BJ (cell line): ENCODE results near the gene MEX3B. TPM values are rescaled to one million over a fixed set of nuclear protein-coding genes. Genes with fewer than 3 reads are reported as not detected.
"Not testable (repeated sequence)": the region's sequence is repeated elsewhere in the genome, so short reads cannot be mapped to it uniquely, and the experiment has no call there.

Source experiments
- CTCF ChIA-PET: fragments of 350-600 bp; formaldehyde crosslinking; extraction: SDS; loops from one replicate; lab custom pipeline; 2021; ENCODE audit warnings: antibody characterized with exemption, inconsistent platforms; lab: Yijun Ruan, JAX
- POLR2A ChIA-PET: fragments of 300-600 bp; sonication (Branson Sonifier 250); formaldehyde crosslinking; extraction: SDS; loops from one replicate; lab custom pipeline; 2021; ENCODE audit warnings: antibody characterized with exemption; lab: Charles Lee
- DNase-seq: peaks from one replicate; pipeline ENCODE4 v3.0.0-alpha.2; 2011; ENCODE audit warnings: low read depth
- H3K27me3 ChIP-seq: 2 replicates; pipeline ENCODE4 v1.6.0; 2011; ENCODE audit warnings: low read length; ENCODE audit not compliant: control insufficient read depth, insufficient read depth
- H3K36me3 ChIP-seq: 2 replicates; pipeline ENCODE4 v1.5.1; 2011; ENCODE audit warnings: low read length; ENCODE audit not compliant: control insufficient read depth, insufficient read depth
- H3K4me3 ChIP-seq: 2 replicates; pipeline ENCODE4 v1.5.1; 2011; ENCODE audit warnings: low read depth, mild to moderate bottlenecking, control low read depth, low read length
- CTCF ChIP-seq: IDR thresholded peaks from 2 replicates; pipeline ENCODE4 v1.5.1; 2011; ENCODE audit warnings: low read depth, mild to moderate bottlenecking, control low read depth, inconsistent platforms, low read length, moderate library complexity; ENCODE audit not compliant: insufficient read depth
- polyA plus RNA-seq: library from polyadenylated mRNA; depleted of rRNA; stranded (reverse); fragments of >200 nt; gene quantifications from 2 replicates; pipeline ENCODE4 v1.2.3, GENCODE V29; 2011

MEX3B gene
- polyA plus RNA-seq, 1 experiment, result 4.9 TPM

- H3K27me3 ChIP-seq, result no peaks in the 10 kb centered on the region
- no peak for TF ChIP-seq CTCF
- H3K36me3 ChIP-seq, result peaks cover 6% of the 10 kb centered on the region
- no peak overlapping the region for H3K4me3 ChIP-seq
- ChIA-PET CTCF (interaction anchor here (0.9 to 1.7 kb wide), 2 partner anchors 10 to 68 kb away, joined by 3 to 5 read pairs; no protein-coding TSS in a partner anchor), POLR2A (no interaction called here)
- DNase-seq, result no peak
These were observed 5.9 kb downstream of the MEX3B start for GRCh38 chr15:82039871-82040270.

GRCh38 chr15:82036461-82036860 lies 9.4 kb downstream of the MEX3B start:
- ChIA-PET CTCF (no interaction called here), POLR2A (no interaction called here)
- H3K27me3 ChIP-seq, result no peaks in the 10 kb centered on the region
- TF ChIP-seq CTCF, result no peak
- no peaks in the 10 kb centered on the region for H3K36me3 ChIP-seq
- no peak for DNase-seq
- H3K4me3 ChIP-seq, result no peak overlapping the region

- H3K36me3 ChIP-seq, result no peaks in the 10 kb centered on the region
- no peaks in the 10 kb centered on the region for H3K27me3 ChIP-seq
- ChIA-PET POLR2A (no interaction called here), CTCF (no interaction called here)
- DNase-seq, result no peak
- no peak overlapping the region for H3K4me3 ChIP-seq
- no peak for TF ChIP-seq CTCF
These were observed 13.9 kb downstream of the MEX3B start for GRCh38 chr15:82031871-82032270.

GRCh38 chr15:82030176-82030575 lies 15.6 kb downstream of the MEX3B start:
- CTCF ChIA-PET, result interaction anchor here (1.8 kb wide), 1 partner anchor 10 kb away, joined by 5 read pairs; no protein-coding TSS in a partner anchor
- Histone ChIP-seq H3K27me3 (no peaks in the 10 kb centered on the region), H3K36me3 (no peaks in the 10 kb centered on the region), H3K4me3 (no peak overlapping the region)
- no peak for DNase-seq
- POLR2A ChIA-PET, result interaction anchor here (0.6 kb wide), 1 partner anchor 16 kb away, joined by 7 read pairs; the partner anchor contains the start of gene MEX3B
- no peak for TF ChIP-seq CTCF

GRCh38 chr15:82028163-82028562 lies 17.7 kb downstream of the MEX3B start:
- H3K36me3 ChIP-seq, CTCF ChIA-PET, DNase-seq, H3K4me3 ChIP-seq, H3K27me3 ChIP-seq, POLR2A ChIA-PET: not testable (repeated sequence)

GRCh38 chr15:82021992-82022391 lies 23.8 kb downstream of the MEX3B start:
- DNase-seq, result no peak
- H3K4me3 ChIP-seq, result no peak overlapping the region
- no peak for TF ChIP-seq CTCF
- H3K36me3 ChIP-seq, result no peaks in the 10 kb centered on the region
- POLR2A ChIA-PET, result no interaction called here
- no peaks in the 10 kb centered on the region; the same call in 1 of the 2 replicates for H3K27me3 ChIP-seq
- CTCF ChIA-PET, result no interaction called here
